NT2/D1 (cell line): ENCODE data around the gene YY1AP1.
"Not testable (repeated sequence)": the region's sequence is repeated elsewhere in the genome, so short reads cannot be mapped to it uniquely, and the experiment has no call there.

Source experiments
- DNase-seq: peaks from one replicate; pipeline ENCODE4 v3.0.0-alpha.2; 2011; ENCODE audit warnings: low read depth, low spot score
- H3K27me3 ChIP-seq: 2 replicates; pipeline ENCODE4 v1.6.0; 2011; ENCODE audit warnings: mild to moderate bottlenecking; ENCODE audit not compliant: insufficient read length, insufficient read depth
- H3K36me3 ChIP-seq: 2 replicates; pipeline ENCODE4 v1.6.1; 2011; ENCODE audit warnings: mild to moderate bottlenecking, low read length, mixed read lengths; ENCODE audit not compliant: insufficient read depth, insufficient read length
- H3K4me1 ChIP-seq: 2 replicates; pipeline ENCODE4 v1.5.1; 2011; ENCODE audit not compliant: insufficient read depth, insufficient read length
- H3K4me3 ChIP-seq: 2 replicates; pipeline ENCODE4 v1.5.1; 2011; ENCODE audit warnings: low read depth; ENCODE audit not compliant: insufficient read length
- H3K9ac ChIP-seq: 2 replicates; pipeline ENCODE4 v1.6.0; 2011; ENCODE audit warnings: low read depth; ENCODE audit not compliant: insufficient read length
- H3K9me3 ChIP-seq: 2 replicates; pipeline ENCODE4 v1.5.1; 2011; ENCODE audit warnings: mild to moderate bottlenecking, low read length; ENCODE audit not compliant: insufficient read depth
- SUZ12 ChIP-seq: IDR thresholded peaks from 2 replicates; pipeline ENCODE4 v1.6.1; 2011; ENCODE audit not compliant: insufficient read length, insufficient read depth; ENCODE audit errors: extremely low read depth
- YY1 ChIP-seq: IDR thresholded peaks from 2 replicates; pipeline ENCODE4 v1.6.1; 2011; ENCODE audit not compliant: insufficient read length, insufficient read depth
- ZNF274 ChIP-seq: IDR thresholded peaks from 2 replicates; pipeline ENCODE4 v1.6.1; 2011; ENCODE audit warnings: mild to moderate bottlenecking, low read depth, low read length

Gene YY1AP1

DNA sequence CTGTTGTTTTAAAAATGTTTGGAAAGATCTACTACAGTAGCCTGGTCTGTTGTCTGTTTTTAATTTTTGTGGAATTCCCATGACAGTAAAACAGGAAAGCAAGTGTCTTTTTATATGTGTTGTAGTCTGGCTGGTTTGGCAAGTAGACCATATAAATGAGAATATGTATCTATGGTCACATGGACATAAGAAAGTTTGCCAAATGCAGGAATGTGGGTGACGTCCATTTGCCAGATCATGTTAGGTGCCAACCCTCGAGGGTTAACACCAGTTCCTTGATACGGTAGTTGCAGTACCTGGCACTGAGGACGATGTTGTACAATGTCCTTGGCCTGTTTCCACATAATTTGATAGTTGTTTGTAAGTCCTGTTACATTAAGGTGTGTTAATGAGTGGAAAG, 6.5 kb upstream of the YY1AP1 start:
- no peak overlapping the region for H3K9ac ChIP-seq
- no peak for DNase-seq
- peaks cover 55% of the 10 kb centered on the region for H3K36me3 ChIP-seq
- peaks cover 4% of the 10 kb centered on the region for H3K4me1 ChIP-seq
- H3K4me3 ChIP-seq: no peak overlapping the region
- no peaks in the 10 kb centered on the region for H3K27me3 ChIP-seq
- peaks cover 61% of the 10 kb centered on the region for H3K9me3 ChIP-seq
- TF ChIP-seq ZNF274 (no peak), YY1 (no peak), SUZ12 (no peak)

- Histone ChIP-seq H3K9me3 (peaks cover 52% of the 10 kb centered on the region), H3K36me3 (peaks cover 55% of the 10 kb centered on the region), H3K4me1 (peaks cover 4% of the 10 kb centered on the region), H3K9ac (no peak overlapping the region), H3K27me3 (no peaks in the 10 kb centered on the region), H3K4me3 (no peak overlapping the region)
- no peak for DNase-seq
- no peak for TF ChIP-seq SUZ12
- TF ChIP-seq YY1: no peak
- no peak for TF ChIP-seq ZNF274
Measured at GRCh38 chr1:155694167-155694566, 5.6 kb upstream of the YY1AP1 start.

DNA sequence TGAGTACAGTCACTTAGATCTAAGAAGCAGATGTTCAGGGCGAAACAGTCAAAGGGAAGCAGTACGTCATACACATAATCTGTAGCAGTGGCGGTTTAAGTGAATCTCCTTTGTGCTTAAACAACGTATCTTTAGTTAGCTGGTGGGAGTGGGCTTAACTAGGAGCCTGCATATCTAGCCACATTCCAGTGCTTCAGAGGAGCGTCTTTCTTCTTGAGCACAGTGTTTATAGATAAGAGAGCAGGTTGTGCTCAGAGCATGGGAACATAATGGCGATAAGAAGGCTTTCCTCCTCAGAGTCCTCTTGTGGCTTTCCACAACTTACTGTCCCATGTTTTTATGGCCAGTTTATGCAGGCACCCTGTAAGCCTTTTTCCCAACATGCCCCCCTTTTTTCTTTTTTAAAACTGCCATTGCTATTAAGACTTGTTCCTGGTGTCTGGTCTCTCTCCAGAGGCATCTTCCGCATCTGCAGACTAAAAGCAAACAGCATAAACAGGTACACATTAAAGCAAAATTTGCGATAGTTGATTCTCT, 3.5 kb upstream of the YY1AP1 start:
- peaks cover 38% of the 10 kb centered on the region for H3K9me3 ChIP-seq

DNA sequence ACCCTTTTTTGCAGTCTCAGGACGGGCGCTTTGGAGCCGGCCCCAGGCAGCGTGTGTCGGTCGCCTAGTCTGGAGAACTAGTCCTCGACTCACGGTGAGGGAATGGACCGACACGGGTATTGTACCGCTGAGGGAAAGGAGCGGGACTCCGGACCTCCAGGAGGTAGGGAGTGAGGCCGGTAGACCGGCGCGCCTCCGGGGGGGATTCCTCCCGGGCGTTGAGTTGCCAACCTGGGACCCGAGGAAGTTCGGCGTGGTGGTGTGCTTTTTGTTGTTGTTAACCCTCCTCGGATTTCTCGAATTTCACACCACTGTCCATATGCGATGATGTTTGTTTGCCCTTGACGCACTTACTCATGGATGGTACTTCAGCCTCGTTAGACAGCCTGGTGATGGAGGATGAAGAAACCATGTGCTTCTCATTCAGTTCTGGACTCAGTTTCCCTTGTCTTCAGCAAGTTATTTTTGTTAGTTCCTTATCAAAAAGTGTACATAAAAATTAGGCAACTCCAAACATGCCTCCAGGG, 570 bp upstream of the YY1AP1 start, which contains the start of gene DAP3:
DAP3 (plus strand) TSS at position 11 of the 527 bp plus-strand sequence. CDS start 20,689 bp downstream, outside the sequence.
- H3K9me3 ChIP-seq: peaks cover 18% of the 10 kb centered on the region
- DNase-seq, H3K4me1 ChIP-seq, H3K27me3 ChIP-seq: not testable (repeated sequence)
- H3K4me3 ChIP-seq: peak within 1 kb of the TSS; percentile 86
- peak within 1 kb of the TSS; percentile 100 for H3K9ac ChIP-seq
- peaks cover 39% of the 10 kb centered on the region for H3K36me3 ChIP-seq

More for the DNA sequence above, 3.5 kb upstream of the YY1AP1 start:
- no peak for DNase-seq
- Histone ChIP-seq H3K9ac (no peak overlapping the region), H3K36me3 (peaks cover 52% of the 10 kb centered on the region), H3K4me3 (no peak overlapping the region), H3K4me1 (peaks cover 2% of the 10 kb centered on the region), H3K27me3 (no peaks in the 10 kb centered on the region)
- TF ChIP-seq YY1: no peak
- TF ChIP-seq SUZ12: no peak
- TF ChIP-seq ZNF274: no peak

DNA sequence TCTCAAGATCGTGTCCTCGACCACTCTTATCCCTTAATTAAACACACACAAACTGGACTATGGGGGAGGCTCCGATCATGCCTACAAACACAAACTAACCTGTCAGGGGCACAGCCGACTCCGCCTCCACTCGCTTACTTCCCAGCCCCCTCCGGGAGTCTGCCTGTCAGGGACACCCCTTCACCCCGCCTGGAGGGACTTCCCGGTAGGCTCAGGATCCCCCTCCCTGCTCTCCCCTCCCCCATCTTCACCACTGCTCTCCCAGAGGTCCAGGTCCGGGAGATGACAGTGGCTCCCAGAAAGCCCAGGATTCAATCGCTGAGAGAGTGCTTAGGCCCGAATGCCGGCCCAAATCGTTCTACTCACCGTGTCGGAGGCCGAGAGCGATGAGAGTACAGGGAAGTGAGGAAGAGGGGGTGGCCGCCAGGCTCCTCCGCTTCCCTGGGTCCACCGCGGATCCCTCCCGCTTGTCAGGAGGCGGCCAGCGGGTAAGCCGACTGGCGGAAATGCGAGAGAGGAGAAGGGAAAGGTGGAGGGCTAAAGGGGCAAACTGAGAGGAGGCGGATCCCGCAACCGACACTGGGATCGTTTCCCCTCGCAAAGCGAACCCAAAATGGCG, 760 bp downstream of the YY1AP1 start:
- peak; percentile 42 for DNase-seq
- TF ChIP-seq YY1: peak; percentile 74
- H3K9me3 ChIP-seq: peaks cover 18% of the 10 kb centered on the region
- H3K36me3 ChIP-seq: peaks cover 35% of the 10 kb centered on the region
- not testable (repeated sequence) for H3K27me3 ChIP-seq, H3K4me1 ChIP-seq
- H3K4me3 ChIP-seq: peak overlapping the region; percentile 86
- H3K9ac ChIP-seq: peak overlapping the region; percentile 100

- Histone ChIP-seq H3K36me3 (peaks cover 45% of the 10 kb centered on the region), H3K4me3 (no peak overlapping the region), H3K4me1 (no peaks in the 10 kb centered on the region), H3K9ac (no peak overlapping the region), H3K27me3 (no peaks in the 10 kb centered on the region), H3K9me3 (no peaks in the 10 kb centered on the region)
- no peak for DNase-seq
- TF ChIP-seq ZNF274 (no peak), YY1 (no peak), SUZ12 (no peak)
Measured at GRCh38 chr1:155681776-155682175, 6.8 kb downstream of the YY1AP1 start.

GRCh38 chr1:155680531-155680930, 8.0 kb downstream of the YY1AP1 start:
- TF ChIP-seq SUZ12 (no peak), YY1 (no peak), ZNF274 (no peak)
- H3K36me3 ChIP-seq: peaks cover 57% of the 10 kb centered on the region

DNA sequence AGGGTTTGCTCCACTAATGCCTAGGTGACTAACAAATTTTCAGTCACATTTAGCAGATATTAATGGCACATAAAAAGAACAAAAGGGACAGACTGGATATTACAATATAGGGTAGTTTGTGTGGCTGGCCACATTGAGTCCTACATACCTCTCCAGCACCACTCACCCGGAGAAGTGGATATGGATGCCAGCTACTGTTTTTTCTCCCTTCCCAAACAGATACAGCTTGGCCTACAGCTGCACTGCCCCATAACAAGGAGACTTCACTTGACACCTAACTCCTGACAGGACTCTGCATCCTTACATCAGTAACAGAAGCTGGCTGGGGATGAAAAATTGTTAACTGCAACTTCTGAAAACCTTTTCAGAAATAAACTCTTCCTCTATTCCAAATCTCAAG, 9.6 kb downstream of the YY1AP1 start:
- H3K36me3 ChIP-seq: peaks cover 72% of the 10 kb centered on the region
- not testable (repeated sequence) for H3K9me3 ChIP-seq, H3K9ac ChIP-seq, DNase-seq, H3K4me1 ChIP-seq, H3K27me3 ChIP-seq, H3K4me3 ChIP-seq

More at GRCh38 chr1:155680531-155680930, 8.0 kb downstream of the YY1AP1 start:
- Histone ChIP-seq H3K4me3 (no peak overlapping the region), H3K4me1 (no peaks in the 10 kb centered on the region), H3K9me3 (no peaks in the 10 kb centered on the region), H3K27me3 (no peaks in the 10 kb centered on the region), H3K9ac (no peak overlapping the region)
- DNase-seq: no peak
